Measurements from ENCODE around the gene CREB5.

The CREB5 gene

DNA sequence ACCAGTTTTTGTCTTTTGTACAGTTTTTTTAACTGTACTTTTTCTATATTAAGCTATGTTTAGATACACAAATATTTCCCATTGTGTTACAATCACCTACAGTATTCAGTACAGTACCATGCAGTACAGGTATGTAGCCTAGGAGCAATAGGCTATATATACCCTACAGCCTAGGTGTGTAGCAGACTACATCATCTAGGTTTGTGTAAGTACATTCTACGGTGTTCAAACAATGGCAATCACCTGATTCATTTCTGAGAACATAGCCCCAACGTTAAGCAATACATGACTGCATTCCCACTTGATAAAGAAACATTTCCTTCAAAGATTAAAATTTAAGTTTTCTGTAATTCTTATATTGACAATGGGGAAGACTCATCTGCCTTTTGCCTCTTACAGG lies 456.4 kb downstream of the CREB5 start:
- DNase-seq (ENCODE audit: extremely low spot score), result no peak
- TF ChIP-seq, protein P1, sequence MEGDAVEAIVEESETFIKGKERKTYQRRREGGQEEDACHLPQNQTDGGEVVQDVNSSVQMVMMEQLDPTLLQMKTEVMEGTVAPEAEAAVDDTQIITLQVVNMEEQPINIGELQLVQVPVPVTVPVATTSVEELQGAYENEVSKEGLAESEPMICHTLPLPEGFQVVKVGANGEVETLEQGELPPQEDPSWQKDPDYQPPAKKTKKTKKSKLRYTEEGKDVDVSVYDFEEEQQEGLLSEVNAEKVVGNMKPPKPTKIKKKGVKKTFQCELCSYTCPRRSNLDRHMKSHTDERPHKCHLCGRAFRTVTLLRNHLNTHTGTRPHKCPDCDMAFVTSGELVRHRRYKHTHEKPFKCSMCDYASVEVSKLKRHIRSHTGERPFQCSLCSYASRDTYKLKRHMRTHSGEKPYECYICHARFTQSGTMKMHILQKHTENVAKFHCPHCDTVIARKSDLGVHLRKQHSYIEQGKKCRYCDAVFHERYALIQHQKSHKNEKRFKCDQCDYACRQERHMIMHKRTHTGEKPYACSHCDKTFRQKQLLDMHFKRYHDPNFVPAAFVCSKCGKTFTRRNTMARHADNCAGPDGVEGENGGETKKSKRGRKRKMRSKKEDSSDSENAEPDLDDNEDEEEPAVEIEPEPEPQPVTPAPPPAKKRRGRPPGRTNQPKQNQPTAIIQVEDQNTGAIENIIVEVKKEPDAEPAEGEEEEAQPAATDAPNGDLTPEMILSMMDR (IDR thresholded peaks at IDR 0.05; ENCODE audit: control extremely low read depth, extremely low read depth, low read depth, missing control alignments), result no peak
- POLR2A ChIA-PET, result no interaction called here
- CTCF ChIA-PET, result interaction anchor here (1.0 to 4.0 kb wide), 4 partner anchors 14 to 53 kb away, joined by 3 to 19 read pairs (median 3); no protein-coding TSS in a partner anchor

- DNase-seq (ENCODE audit: extremely low spot score), result no peak
- CTCF ChIA-PET, result interaction anchor here (0.8 to 4.0 kb wide), 6 partner anchors 8 to 574 kb away, joined by 3 to 19 read pairs (median 3); no protein-coding TSS in a partner anchor
- TF ChIP-seq, protein P1 (IDR thresholded peaks at IDR 0.05; ENCODE audit: control extremely low read depth, extremely low read depth, low read depth, missing control alignments), result no peak
- POLR2A ChIA-PET, result interaction anchor here (0.6 kb wide), 1 partner anchor 523 kb away, joined by 7 read pairs; no protein-coding TSS in a partner anchor
These were observed 458.8 kb downstream of the CREB5 start for GRCh38 chr7:28871077-28871476.

DNA sequence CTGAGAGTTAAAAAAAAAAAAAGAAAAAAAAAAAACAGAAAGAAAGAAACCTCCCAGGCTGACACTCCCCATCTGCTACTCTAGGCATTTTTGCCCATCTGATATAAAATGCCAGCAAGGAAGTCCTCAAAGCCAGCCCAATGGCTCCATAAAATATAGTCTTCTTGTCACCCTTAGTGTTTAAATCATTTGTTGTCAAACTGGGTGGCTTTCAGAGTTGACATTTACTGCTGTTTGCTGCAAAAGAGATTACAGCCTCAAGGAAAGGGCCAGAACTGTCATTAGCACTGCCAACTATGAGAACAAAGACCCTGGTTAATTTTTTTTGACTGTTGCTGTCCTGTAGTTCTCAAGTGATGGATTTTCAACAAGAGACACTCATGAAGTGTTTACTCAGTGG lies 459.3 kb downstream of the CREB5 start:
- CTCF ChIA-PET, result interaction anchor here (0.8 to 1.5 kb wide), 5 partner anchors 8 to 55 kb away, joined by 3 to 6 read pairs (median 4); no protein-coding TSS in a partner anchor

DNA sequence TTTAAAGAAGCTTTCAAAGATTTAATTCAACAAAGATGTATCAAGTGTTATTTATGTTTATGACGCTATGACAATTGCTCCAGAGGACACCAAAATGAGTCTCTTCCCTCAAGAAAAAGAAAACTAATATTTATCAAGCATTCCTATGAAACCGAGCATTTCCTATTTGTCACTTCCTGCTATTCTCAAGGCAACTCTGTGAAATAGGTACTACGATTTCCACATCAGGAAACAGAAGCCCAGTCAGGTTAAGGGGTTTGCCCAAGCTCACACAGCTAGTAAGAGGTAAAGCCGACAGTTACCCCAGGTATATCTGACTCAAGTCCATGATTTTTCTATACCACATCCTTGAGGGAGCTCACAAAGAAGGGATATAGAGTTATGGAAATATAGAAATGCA lies 459.9 kb downstream of the CREB5 start:
- no peak for DNase-seq (ENCODE audit: extremely low spot score)
- TF ChIP-seq, protein P1 (IDR thresholded peaks at IDR 0.05; ENCODE audit: control extremely low read depth, extremely low read depth, low read depth, missing control alignments), result no peak
- POLR2A ChIA-PET, result no interaction called here
- CTCF ChIA-PET, result interaction anchor here (1.1 to 1.5 kb wide), 2 partner anchors 12 to 50 kb away, joined by 5 to 6 read pairs; no protein-coding TSS in a partner anchor

More for the DNA sequence above, 459.3 kb downstream of the CREB5 start:
- no peak for DNase-seq (ENCODE audit: extremely low spot score)
- POLR2A ChIA-PET, result interaction anchor here (0.6 kb wide), 1 partner anchor 523 kb away, joined by 7 read pairs; no protein-coding TSS in a partner anchor
- TF ChIP-seq, protein P1 (IDR thresholded peaks at IDR 0.05; ENCODE audit: control extremely low read depth, extremely low read depth, low read depth, missing control alignments), result no peak

DNA sequence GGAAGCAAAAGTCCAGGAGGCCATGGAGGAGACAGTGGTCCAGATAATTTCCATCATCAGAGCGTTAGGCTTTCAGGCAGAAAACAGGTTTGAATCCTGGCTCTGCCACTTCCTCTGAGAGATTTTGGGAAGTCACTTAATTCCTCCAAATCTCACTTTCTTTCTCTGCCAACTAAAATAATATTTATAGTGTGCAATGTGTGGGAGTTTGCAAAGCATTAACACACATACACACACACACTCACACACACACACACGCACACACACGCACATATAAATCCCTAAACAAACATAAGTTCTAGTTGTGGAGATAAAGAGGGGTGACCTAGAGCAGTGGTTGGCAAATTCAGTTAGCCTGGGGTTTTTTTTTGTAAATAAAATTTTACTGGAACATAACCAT lies 461.0 kb downstream of the CREB5 start:
- no peak for DNase-seq (ENCODE audit: extremely low spot score)
- TF ChIP-seq, protein P1 (IDR thresholded peaks at IDR 0.05; ENCODE audit: control extremely low read depth, extremely low read depth, low read depth, missing control alignments), result no peak
- CTCF ChIA-PET, result interaction anchor here (1.3 to 1.5 kb wide), 2 partner anchors 11 to 14 kb away, joined by 3 to 6 read pairs; no protein-coding TSS in a partner anchor
- POLR2A ChIA-PET, result no interaction called here

DNA sequence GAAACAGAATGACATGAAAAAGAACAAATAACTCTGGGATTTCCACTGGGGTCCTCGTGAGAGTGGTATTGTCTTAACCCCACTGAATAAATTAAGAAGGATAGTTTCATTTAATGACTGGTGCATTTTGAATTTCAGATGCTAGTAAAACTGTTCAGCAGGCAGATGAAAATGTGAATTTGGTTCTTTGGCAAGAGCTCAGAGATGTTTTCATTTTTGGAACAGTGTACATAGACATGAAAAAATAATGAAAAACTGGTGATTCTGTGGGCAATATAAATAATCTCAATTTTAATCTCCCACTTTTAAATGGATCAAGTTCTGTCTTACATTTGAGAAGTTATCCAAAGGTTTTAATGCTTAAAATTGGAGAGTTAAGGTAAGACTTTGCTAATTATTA lies 461.7 kb downstream of the CREB5 start:
- POLR2A ChIA-PET, result no interaction called here
- TF ChIP-seq, protein P1 (IDR thresholded peaks at IDR 0.05; ENCODE audit: control extremely low read depth, extremely low read depth, low read depth, missing control alignments), result no peak
- no peak for DNase-seq (ENCODE audit: extremely low spot score)
- CTCF ChIA-PET, result interaction anchor here (0.9 to 1.3 kb wide), 2 partner anchors 13 to 15 kb away, joined by 3 read pairs; no protein-coding TSS in a partner anchor
